ENCODE measurements around the gene RAB3IP. TPM values are rescaled to one million over a fixed set of nuclear protein-coding genes. Genes with fewer than 3 reads are reported as not detected.

The RAB3IP gene
- 14.6 and 25.6 TPM in 2 replicates for total RNA-seq (2014; rRNA removed; shearing (Covaris generic))

- DNase-seq (ENCODE audit: low spot score) = peak; percentile 63
Measured at GRCh38 chr12:69738351-69739286, at the start of gene RAB3IP. RAB3IP (plus strand) TSS chr12:69738860; CDS start chr12:69755409, 16,549 bp downstream.

GRCh38 chr12:69689638-69690037 is 49.0 kb upstream of the RAB3IP start:
- DNase-seq (ENCODE audit: low spot score) = no peak

GRCh38 chr12:69694123-69694522 is 44.5 kb upstream of the RAB3IP start:
- DNase-seq (ENCODE audit: low spot score) = no peak

GRCh38 chr12:69698054-69698453 is 40.6 kb upstream of the RAB3IP start:
- no peak for DNase-seq (ENCODE audit: low spot score)

GRCh38 chr12:69698769-69699540 is 39.7 kb upstream of the RAB3IP start, which contains the start of gene BEST3:
BEST3 (minus strand) TSS chr12:69699303; CDS start chr12:69697798, 1,505 bp downstream.
- DNase-seq (ENCODE audit: low spot score) = no peak

- DNase-seq (ENCODE audit: low spot score) = no peak
Measured at GRCh38 chr12:69701826-69702225, 36.8 kb upstream of the RAB3IP start.

GRCh38 chr12:69703146-69703642 is 35.5 kb upstream of the RAB3IP start:
- no peak for DNase-seq (ENCODE audit: low spot score)

GRCh38 chr12:69704357-69704756 is 34.3 kb upstream of the RAB3IP start:
- DNase-seq (ENCODE audit: low spot score) = no peak

GRCh38 chr12:69708649-69709048 is 30.0 kb upstream of the RAB3IP start:
- no peak for DNase-seq (ENCODE audit: low spot score)

- DNase-seq (ENCODE audit: low spot score) = no peak
Measured at GRCh38 chr12:69712826-69713225, 25.8 kb upstream of the RAB3IP start.

GRCh38 chr12:69714542-69714941 is 24.1 kb upstream of the RAB3IP start:
- DNase-seq (ENCODE audit: low spot score) = no peak

GRCh38 chr12:69719336-69720316 is 19.0 kb upstream of the RAB3IP start:
- DNase-seq (ENCODE audit: low spot score) = no peak

GRCh38 chr12:69720750-69721149 is 17.9 kb upstream of the RAB3IP start:
- no peak for DNase-seq (ENCODE audit: low spot score)

GRCh38 chr12:69726922-69727321 is 11.7 kb upstream of the RAB3IP start:
- DNase-seq (ENCODE audit: low spot score) = no peak

- DNase-seq (ENCODE audit: low spot score) = peak; percentile 22
Measured at GRCh38 chr12:69732088-69732487, 6.6 kb upstream of the RAB3IP start.

- no peak for DNase-seq (ENCODE audit: low spot score)
Measured at GRCh38 chr12:69733638-69734037, 5.0 kb upstream of the RAB3IP start.

GRCh38 chr12:69739287-69740191 is 879 bp downstream of the RAB3IP start:
- DNase-seq (ENCODE audit: low spot score) = peak; percentile 17

- DNase-seq (ENCODE audit: low spot score) = no peak
Measured at GRCh38 chr12:69744109-69744508, 5.4 kb downstream of the RAB3IP start.

GRCh38 chr12:69751476-69751875 is 12.8 kb downstream of the RAB3IP start:
- no peak for DNase-seq (ENCODE audit: low spot score)

- DNase-seq (ENCODE audit: low spot score) = no peak
Measured at GRCh38 chr12:69755302-69755701, 16.6 kb downstream of the RAB3IP start.
